Kidney epithelial cell (primary cell): ENCODE measurements around the gene RUBCNL. TPM values are rescaled to one million over a fixed set of nuclear protein-coding genes. Genes with fewer than 3 reads are reported as not detected.

Experiments used
- DNase-seq: peaks from one replicate; pipeline ENCODE4 v3.0.0-alpha.2; 2010; ENCODE audit warnings: low read depth
- H3K27me3 ChIP-seq: 2 replicates; pipeline ENCODE4 v1.6.0; 2011; ENCODE audit warnings: low read length; ENCODE audit not compliant: control insufficient read depth, insufficient read depth
- H3K36me3 ChIP-seq: 2 replicates; pipeline ENCODE4 v1.5.1; 2011; ENCODE audit warnings: low read length; ENCODE audit not compliant: control insufficient read depth, insufficient read depth
- H3K4me3 ChIP-seq: 2 replicates; pipeline ENCODE4 v1.5.1; 2011; ENCODE audit warnings: low read depth, mild to moderate bottlenecking, control low read depth, low read length
- CTCF ChIP-seq: IDR thresholded peaks from 2 replicates; pipeline ENCODE4 v1.5.1; 2011; ENCODE audit warnings: mild to moderate bottlenecking, moderate library complexity, low read length, control low read depth, inconsistent platforms; ENCODE audit not compliant: insufficient read depth, poor library complexity, severe bottlenecking
- total RNA-seq: library from RNA; depleted of rRNA; stranded (reverse); fragments of >200 nt; gene quantifications from 2 replicates; pipeline ENCODE4 v1.2.3, GENCODE V29; 2015

The RUBCNL gene
- total RNA-seq, 1 donor from 2014 or later: 1.8 TPM

GRCh38 chr13:46350003-46350402 is 37.0 kb downstream of the RUBCNL start:
- Histone ChIP-seq H3K27me3 (no peaks in the 10 kb centered on the region), H3K36me3 (no peaks in the 10 kb centered on the region), H3K4me3 (no peak overlapping the region)
- no peak for TF ChIP-seq CTCF
- no peak for DNase-seq

GRCh38 chr13:46348961-46349360 is 38.1 kb downstream of the RUBCNL start:
- TF ChIP-seq CTCF: no peak
- no peak for DNase-seq
- Histone ChIP-seq H3K27me3 (no peaks in the 10 kb centered on the region), H3K36me3 (no peaks in the 10 kb centered on the region), H3K4me3 (no peak overlapping the region)

- Histone ChIP-seq H3K36me3 (no peaks in the 10 kb centered on the region), H3K27me3 (no peaks in the 10 kb centered on the region), H3K4me3 (no peak overlapping the region)
- DNase-seq: no peak
- TF ChIP-seq CTCF: no peak
Measured at GRCh38 chr13:46347277-46347676, 39.8 kb downstream of the RUBCNL start.

- Histone ChIP-seq H3K4me3 (no peak overlapping the region), H3K27me3 (no peaks in the 10 kb centered on the region), H3K36me3 (no peaks in the 10 kb centered on the region)
- DNase-seq: no peak
- no peak for TF ChIP-seq CTCF
Measured at GRCh38 chr13:46345866-46346265, 41.2 kb downstream of the RUBCNL start.

- DNase-seq: no peak
- no peaks in the 10 kb centered on the region for H3K36me3 ChIP-seq
- no peaks in the 10 kb centered on the region for H3K27me3 ChIP-seq
- TF ChIP-seq CTCF: no peak
- no peak overlapping the region for H3K4me3 ChIP-seq
Measured at GRCh38 chr13:46345398-46345797, 41.7 kb downstream of the RUBCNL start.

- no peak for DNase-seq
- no peak overlapping the region for H3K4me3 ChIP-seq
- no peak for TF ChIP-seq CTCF
- H3K36me3 ChIP-seq: no peaks in the 10 kb centered on the region
- H3K27me3 ChIP-seq: no peaks in the 10 kb centered on the region
Measured at GRCh38 chr13:46343279-46343994, 43.6 kb downstream of the RUBCNL start.
